ENCODE data around the gene DNAJC8. TPM values are rescaled to one million over a fixed set of nuclear protein-coding genes. Genes with fewer than 3 reads are reported as not detected.
A peak's percentile ranks its signal among the peaks of the same experiment; 100 is the strongest.

DNAJC8 gene
- total RNA-seq, 2 experiments from 2014 or later = 100 to 104 TPM

DNA sequence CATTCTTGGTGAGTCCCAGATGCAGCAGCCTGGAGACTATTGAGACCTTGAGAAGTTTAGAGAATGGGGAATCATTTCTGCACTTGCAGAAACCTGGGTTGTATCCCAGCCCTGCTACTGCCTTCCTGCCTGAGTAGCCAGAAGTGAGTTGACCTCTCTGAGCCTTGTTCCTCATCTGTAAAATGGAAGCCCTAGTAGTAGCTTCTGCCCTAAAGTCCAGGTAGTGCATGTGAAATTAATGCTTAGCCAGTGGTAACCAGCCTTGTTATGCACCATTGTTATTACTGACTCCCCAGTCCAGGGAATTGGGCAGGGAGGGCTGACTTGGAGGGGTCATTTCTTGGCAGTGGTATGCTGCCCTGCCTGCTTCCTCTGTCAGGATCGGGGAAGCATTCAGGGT is 32.1 kb upstream of the DNAJC8 start:
- ChIA-PET CTCF (no interaction called here), POLR2A (interaction anchor here (12.6 kb wide), 1 partner anchor 17 kb away, joined by 159 read pairs; no protein-coding TSS in a partner anchor)
- no peak overlapping the region for H3K27ac Mint-ChIP-seq
- H3K27me3 Mint-ChIP-seq = no peaks in the 10 kb centered on the region
- peaks cover 21% of the 10 kb centered on the region for H3K4me1 Mint-ChIP-seq
- H3K4me3 Mint-ChIP-seq = no peak overlapping the region
- no peak for DNase-seq
- no peaks in the 10 kb centered on the region for H3K9me3 Mint-ChIP-seq
- H3K36me3 Mint-ChIP-seq (ENCODE audit: low read depth) = peaks cover 6% of the 10 kb centered on the region

DNA sequence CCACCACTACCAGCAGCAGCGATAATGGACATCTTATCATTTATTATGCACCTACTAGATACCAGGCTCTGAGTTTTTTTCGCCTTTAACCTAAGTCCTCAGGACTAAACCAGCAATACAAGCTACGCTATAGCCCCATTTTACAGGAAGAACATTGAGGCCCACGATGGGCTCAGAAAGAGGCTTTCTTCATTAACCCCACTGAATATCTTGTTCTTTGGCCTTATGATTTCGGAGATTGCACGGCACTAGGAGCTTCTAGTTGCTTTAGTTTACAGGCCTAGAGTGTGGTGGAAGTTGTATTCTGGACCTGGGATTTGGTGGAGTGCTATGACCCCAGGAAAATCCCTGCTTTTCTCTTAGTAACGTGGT is 28.0 kb upstream of the DNAJC8 start:
- Mint-ChIP-seq H3K4me1 (peaks cover 46% of the 10 kb centered on the region), H3K27ac (no peak overlapping the region), H3K9me3 (no peaks in the 10 kb centered on the region), H3K36me3 (ENCODE audit: low read depth) (peaks cover 9% of the 10 kb centered on the region), H3K27me3 (no peaks in the 10 kb centered on the region), H3K4me3 (peak overlapping the region; percentile 71)
- ChIA-PET POLR2A (interaction anchor here (0.7 to 12.6 kb wide), 8 partner anchors 12 to 320 kb away, joined by 3 to 159 read pairs (median 8); partner anchors contain the start of genes ATP5IF1, MED18, RCC1 and TRNAU1AP), CTCF (interaction anchor here (5.1 kb wide), 1 partner anchor 12 kb away, joined by 42 read pairs; no protein-coding TSS in a partner anchor)
- no peak for DNase-seq

DNA sequence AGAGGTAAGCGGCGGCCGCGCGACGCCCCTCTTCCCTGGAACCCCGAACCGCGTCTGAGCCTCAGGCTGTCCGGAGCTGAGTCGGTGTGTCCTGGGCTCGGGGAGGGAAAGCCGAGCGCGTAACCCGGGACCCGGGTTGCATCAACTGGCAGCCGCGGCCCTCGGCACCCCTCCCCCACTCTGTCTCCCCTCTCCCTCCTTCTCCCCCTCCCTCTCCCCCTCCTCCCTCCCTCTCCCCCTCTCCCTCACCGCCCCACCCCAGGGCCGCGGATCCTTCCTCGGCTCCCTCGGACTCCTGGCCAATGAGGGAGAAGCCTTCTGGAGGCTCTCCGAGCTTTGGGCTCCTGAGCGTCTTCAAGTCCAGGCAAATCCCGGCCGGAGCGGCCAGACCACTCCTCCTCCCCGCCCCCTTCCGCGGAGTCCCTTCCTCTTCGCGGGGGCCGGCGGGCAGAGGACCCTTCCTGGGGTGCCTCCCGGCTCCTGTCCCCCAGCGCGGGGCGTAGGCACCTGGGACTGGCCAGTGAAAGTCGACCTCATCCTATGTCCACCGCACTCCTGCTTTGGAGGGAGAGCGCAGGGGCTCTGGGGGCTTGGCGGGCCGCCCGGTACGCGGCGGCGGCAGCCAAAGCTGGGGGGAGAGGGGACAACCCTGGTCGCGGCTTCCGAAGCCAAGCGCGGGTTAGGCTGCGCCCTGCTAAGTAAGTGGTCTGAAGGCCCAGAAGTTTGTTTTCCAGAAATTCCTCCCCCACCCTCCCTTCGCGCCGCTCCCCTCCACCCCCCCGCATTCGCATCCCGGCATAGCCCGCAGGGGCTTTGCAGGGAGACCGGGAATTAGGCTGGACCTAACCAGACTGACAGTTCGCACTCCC is 27.3 kb upstream of the DNAJC8 start:
- ChIA-PET POLR2A (interaction anchor here (0.7 to 12.6 kb wide), 21 partner anchors 9 to 388 kb away, joined by 3 to 159 read pairs (median 5); partner anchors contain the start of genes ATP5IF1, MED18, RCC1 and RNU11), CTCF (interaction anchor here (0.7 to 5.1 kb wide), 3 partner anchors 9 to 321 kb away, joined by 3 to 42 read pairs (median 3); no protein-coding TSS in a partner anchor)
- H3K27me3 Mint-ChIP-seq = no peaks in the 10 kb centered on the region
- no peaks in the 10 kb centered on the region for H3K9me3 Mint-ChIP-seq
- no peak overlapping the region for H3K27ac Mint-ChIP-seq
- H3K4me3 Mint-ChIP-seq = peak overlapping the region; percentile 71
- H3K4me1 Mint-ChIP-seq = peaks cover 51% of the 10 kb centered on the region
- peak; percentile 41 for DNase-seq
- H3K36me3 Mint-ChIP-seq (ENCODE audit: low read depth) = peaks cover 9% of the 10 kb centered on the region

DNA sequence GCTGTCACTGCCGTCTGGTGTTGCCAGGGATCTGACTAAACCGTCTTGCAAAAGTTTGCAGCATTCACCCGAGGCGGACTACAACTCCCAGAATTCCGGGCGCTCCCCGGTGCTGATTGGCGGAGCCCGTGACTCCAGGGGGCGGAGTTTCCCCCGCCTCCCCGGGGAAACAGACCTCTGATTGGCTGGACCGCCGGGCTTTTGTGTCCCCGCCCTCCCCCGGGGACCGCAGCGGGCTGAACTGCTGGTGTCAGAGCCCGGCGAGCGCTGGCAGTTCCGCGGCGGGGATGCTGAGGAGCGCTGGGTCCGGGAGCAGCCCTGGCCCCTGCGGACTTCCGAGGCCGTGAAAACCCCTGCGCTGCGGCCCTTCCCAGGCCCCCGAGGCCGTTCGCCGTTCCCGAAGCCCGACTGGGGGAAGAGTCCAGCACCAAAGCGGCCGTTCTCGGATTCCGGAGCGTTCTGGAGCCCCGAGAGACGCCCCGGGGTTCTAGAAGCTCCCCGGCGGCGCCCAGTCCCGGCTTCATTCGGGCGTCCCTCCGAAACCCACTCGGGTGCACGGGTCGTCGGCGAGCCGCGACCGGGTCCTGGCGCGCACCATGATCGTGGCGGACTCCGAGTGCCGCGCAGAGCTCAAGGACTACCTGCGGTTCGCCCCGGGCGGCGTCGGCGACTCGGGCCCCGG is 26.6 kb upstream of the DNAJC8 start, which contains the start of gene SESN2:
SESN2 (plus strand) TSS at position 267 of the 682 bp plus-strand sequence; CDS start at position 597, 330 bp downstream.
- peak within 1 kb of the TSS; percentile 71 for H3K4me3 Mint-ChIP-seq
- ChIA-PET CTCF (interaction anchor here (0.7 to 5.1 kb wide), 3 partner anchors 8 to 322 kb away, joined by 3 to 42 read pairs (median 3); no protein-coding TSS in a partner anchor), POLR2A (interaction anchor here (0.6 to 12.6 kb wide), 21 partner anchors 10 to 389 kb away, joined by 3 to 159 read pairs (median 5); partner anchors contain the start of genes ATP5IF1, MED18, RNU11 and TRNAU1AP)
- peak; percentile 100 for DNase-seq
- H3K4me1 Mint-ChIP-seq = peaks cover 53% of the 10 kb centered on the region
- H3K36me3 Mint-ChIP-seq (ENCODE audit: low read depth) = peaks cover 9% of the 10 kb centered on the region
- H3K27me3 Mint-ChIP-seq = no peaks in the 10 kb centered on the region
- peak within 1 kb of the TSS; percentile 83 for H3K27ac Mint-ChIP-seq
- H3K9me3 Mint-ChIP-seq = no peaks in the 10 kb centered on the region

DNA sequence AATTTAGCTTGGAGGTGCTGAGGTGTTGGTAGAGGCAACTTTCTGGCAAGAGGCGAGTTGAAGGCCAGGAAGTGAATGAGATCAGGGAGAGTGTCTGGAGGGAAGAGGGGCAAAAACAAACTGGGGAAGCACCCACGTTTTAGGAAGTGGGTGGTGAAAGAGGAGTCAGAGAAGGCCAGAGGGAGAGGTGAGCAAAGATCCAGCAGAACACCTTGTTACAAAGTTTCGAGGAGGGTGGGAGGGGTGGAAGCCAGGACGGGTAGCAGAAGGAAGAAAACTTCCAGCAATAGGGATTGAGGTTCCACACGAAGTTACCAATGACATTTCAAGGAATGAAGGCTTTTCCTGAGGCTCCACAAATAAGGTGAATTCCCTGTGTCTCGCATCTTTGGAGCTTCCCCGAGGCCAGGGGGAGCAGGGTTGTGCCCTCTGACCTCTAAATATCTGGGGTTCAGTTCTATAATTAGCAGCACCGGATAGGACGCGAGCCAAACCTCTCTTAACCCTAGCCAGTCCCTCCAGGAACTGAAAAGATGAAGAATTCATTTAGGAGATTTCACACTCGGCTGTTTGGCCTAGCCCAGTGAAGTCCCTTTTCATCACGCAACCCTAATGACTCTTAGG is 25.9 kb upstream of the DNAJC8 start:
- Mint-ChIP-seq H3K36me3 (ENCODE audit: low read depth) (peaks cover 9% of the 10 kb centered on the region), H3K27me3 (no peaks in the 10 kb centered on the region), H3K4me3 (peak overlapping the region; percentile 71), H3K9me3 (no peaks in the 10 kb centered on the region), H3K27ac (peak overlapping the region; percentile 83), H3K4me1 (peaks cover 53% of the 10 kb centered on the region)
- no peak for DNase-seq
- ChIA-PET POLR2A (interaction anchor here (0.6 to 12.6 kb wide), 19 partner anchors 10 to 533 kb away, joined by 3 to 159 read pairs (median 5); partner anchors contain the start of genes ATP5IF1, EYA3, FAM76A and MED18), CTCF (interaction anchor here (0.7 to 3.6 kb wide), 3 partner anchors 8 to 70 kb away, joined by 3 to 41 read pairs (median 9); partner anchors contain the start of gene MED18)

DNA sequence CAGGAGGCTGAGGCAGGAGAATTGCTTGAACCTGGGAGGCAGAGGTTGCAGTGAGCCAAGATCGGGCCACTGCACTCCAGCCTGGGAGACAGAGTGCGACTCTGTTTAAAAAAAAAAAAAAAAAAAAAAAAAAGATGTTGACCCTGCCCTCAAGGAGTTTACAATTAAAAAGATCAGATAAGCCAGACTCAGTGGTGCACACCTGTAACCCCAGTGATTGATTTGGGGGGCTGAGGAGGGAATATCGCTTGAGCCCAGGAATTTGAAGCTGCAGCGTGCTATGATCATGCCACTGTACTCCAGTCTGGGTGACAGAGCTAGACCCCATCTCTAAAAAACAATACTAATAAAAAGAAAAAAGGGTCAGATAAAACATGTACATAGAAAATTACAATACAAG is 24.9 kb upstream of the DNAJC8 start:
- DNase-seq = no peak
- peak overlapping the region; percentile 83 for H3K27ac Mint-ChIP-seq
- ChIA-PET CTCF (interaction anchor here (1.4 to 3.6 kb wide), 2 partner anchors 9 to 71 kb away, joined by 9 to 41 read pairs; partner anchors contain the start of gene MED18), POLR2A (interaction anchor here (0.9 to 12.6 kb wide), 8 partner anchors 10 to 427 kb away, joined by 3 to 159 read pairs (median 8); partner anchors contain the start of genes ATP5IF1, EYA3, MED18 and PPP1R8)
- H3K36me3 Mint-ChIP-seq (ENCODE audit: low read depth) = peaks cover 9% of the 10 kb centered on the region
- no peak overlapping the region for H3K4me3 Mint-ChIP-seq
- no peaks in the 10 kb centered on the region for H3K27me3 Mint-ChIP-seq
- no peaks in the 10 kb centered on the region for H3K9me3 Mint-ChIP-seq
- peaks cover 49% of the 10 kb centered on the region for H3K4me1 Mint-ChIP-seq

DNA sequence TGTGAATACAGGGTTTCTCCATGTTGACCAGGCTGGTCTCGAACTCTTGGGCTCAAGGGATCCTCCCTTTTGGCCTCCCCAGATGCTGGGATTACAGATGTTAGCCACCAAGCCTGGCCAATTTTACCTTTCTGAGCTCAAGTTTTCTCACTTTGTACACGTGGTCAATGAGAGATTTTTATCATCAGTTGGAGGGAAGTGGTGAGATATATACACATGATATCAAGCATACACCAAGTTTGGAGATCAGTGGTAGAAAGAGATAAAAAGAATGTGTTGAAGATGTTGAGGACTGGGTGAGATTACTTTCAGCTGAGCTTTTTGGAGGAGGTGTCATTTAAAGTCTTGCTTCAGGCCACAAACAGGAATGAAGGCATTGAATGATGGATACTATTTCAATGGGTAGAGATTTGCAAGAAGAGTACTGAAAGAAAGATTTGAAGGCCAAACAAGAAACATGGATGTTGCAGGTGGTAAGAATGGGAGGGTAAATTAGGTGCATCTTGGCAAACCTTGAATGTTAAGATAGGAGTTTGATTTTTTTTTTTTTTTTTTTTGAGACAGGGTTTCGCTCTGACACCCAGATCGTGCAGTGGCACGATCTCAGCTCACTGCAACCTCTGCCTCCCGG is 23.5 kb upstream of the DNAJC8 start:
- H3K27me3 Mint-ChIP-seq = no peaks in the 10 kb centered on the region
- peaks cover 9% of the 10 kb centered on the region for H3K36me3 Mint-ChIP-seq (ENCODE audit: low read depth)
- peak overlapping the region; percentile 94 for H3K27ac Mint-ChIP-seq
- ChIA-PET CTCF (interaction anchor here (0.6 to 3.6 kb wide), 7 partner anchors 8 to 248 kb away, joined by 3 to 41 read pairs (median 4); partner anchors contain the start of gene MED18), POLR2A (interaction anchor here (0.7 to 12.6 kb wide), 16 partner anchors 9 to 412 kb away, joined by 3 to 159 read pairs (median 4); partner anchors contain the start of genes ATP5IF1, DNAJC8, GMEB1 and MED18)
- peak overlapping the region; percentile 22 for H3K4me3 Mint-ChIP-seq
- DNase-seq = peak; percentile 47
- no peaks in the 10 kb centered on the region for H3K9me3 Mint-ChIP-seq
- H3K4me1 Mint-ChIP-seq = peaks cover 46% of the 10 kb centered on the region

DNA sequence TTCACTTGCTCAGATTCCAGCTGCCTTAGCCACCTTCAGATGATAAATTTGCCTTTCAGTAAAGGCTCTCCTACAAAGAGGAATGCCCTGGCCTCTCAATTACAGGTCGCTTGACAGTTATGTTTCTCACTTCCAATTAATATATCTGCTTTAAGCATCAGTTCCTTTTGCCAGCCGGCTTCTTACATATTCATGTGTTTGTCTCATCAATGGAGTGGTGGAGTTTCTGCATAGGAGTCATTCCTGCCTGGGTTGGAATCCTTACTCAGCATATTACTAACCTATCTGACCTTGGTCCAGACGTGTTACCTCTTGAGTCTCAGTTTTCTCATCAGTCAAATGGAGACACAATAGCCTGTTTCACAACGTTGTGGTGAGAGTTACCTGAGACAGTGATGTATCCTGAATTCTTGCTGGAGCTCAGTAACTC is 17.1 kb upstream of the DNAJC8 start:
- no peak overlapping the region for H3K4me3 Mint-ChIP-seq

DNA sequence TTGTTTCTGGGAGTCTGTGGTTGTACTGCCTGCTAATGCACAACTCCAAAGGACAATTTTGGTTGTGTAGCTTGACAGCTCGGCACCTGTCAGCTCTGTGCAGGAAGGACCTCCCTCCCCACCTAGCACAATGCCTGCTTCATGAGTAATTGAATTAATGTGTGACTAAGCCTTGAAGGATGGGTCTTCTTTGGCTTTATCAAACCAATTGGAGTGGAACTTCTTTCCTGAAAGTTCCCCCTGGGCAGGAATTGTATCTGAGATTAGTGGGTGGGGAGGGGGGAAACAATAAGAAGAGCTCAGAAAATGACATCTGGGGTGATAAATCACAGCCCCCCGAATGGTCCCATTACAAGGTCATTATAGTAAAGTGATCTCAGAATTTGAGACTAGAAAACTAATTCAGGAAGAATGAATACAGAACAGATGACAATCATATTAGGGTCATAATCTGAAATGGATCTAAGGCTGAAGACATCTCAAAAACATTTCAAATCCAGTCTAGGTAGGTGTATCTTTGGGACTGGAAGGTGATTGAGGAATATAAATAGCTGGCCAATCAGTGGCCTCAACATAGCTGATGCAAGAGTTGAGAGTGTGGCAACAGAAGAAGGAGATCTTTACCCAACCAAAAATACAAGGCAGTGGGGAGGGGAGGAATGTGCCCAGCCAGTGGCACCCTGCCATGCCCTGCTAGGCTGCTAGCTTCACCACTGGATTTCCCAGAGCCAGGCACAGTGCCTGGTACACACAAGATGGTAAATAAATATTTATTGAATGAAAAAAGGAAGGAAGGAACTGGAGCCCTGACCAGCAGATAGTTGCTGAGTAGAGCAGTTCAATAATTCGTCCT is 16.4 kb upstream of the DNAJC8 start:
- H3K4me3 Mint-ChIP-seq = peak overlapping the region; percentile 34
- CTCF ChIA-PET = interaction anchor here (0.5 to 6.4 kb wide), 42 partner anchors 8 to 665 kb away, joined by 3 to 77 read pairs (median 4); partner anchors contain the start of genes ATP5IF1, DNAJC8, EYA3 and MED18
- peak overlapping the region; percentile 96 for H3K27ac Mint-ChIP-seq
- DNase-seq = peak; percentile 36
- H3K4me1 Mint-ChIP-seq = peaks cover 44% of the 10 kb centered on the region
- H3K9me3 Mint-ChIP-seq = no peaks in the 10 kb centered on the region
- peaks cover 4% of the 10 kb centered on the region for H3K36me3 Mint-ChIP-seq (ENCODE audit: low read depth)
- no peaks in the 10 kb centered on the region for H3K27me3 Mint-ChIP-seq
- POLR2A ChIA-PET = interaction anchor here (0.8 to 10.1 kb wide), 20 partner anchors 12 to 577 kb away, joined by 3 to 159 read pairs (median 6); partner anchors contain the start of genes ATP5IF1, EYA3, GMEB1 and IFI6

More for the DNA sequence above, 17.1 kb upstream of the DNAJC8 start:
- peak overlapping the region; percentile 96 for H3K27ac Mint-ChIP-seq
- no peaks in the 10 kb centered on the region for H3K9me3 Mint-ChIP-seq
- DNase-seq = no peak
- peaks cover 38% of the 10 kb centered on the region for H3K4me1 Mint-ChIP-seq
- H3K27me3 Mint-ChIP-seq = no peaks in the 10 kb centered on the region
- ChIA-PET CTCF (interaction anchor here (1.5 to 6.4 kb wide), 9 partner anchors 12 to 158 kb away, joined by 5 to 77 read pairs (median 20); partner anchors contain the start of genes ATP5IF1, DNAJC8, MED18 and SESN2), POLR2A (interaction anchor here (1.3 to 10.1 kb wide), 10 partner anchors 11 to 419 kb away, joined by 4 to 159 read pairs (median 27); partner anchors contain the start of genes ATP5IF1, EYA3, GMEB1 and MED18)
- H3K36me3 Mint-ChIP-seq (ENCODE audit: low read depth) = peaks cover 4% of the 10 kb centered on the region

DNA sequence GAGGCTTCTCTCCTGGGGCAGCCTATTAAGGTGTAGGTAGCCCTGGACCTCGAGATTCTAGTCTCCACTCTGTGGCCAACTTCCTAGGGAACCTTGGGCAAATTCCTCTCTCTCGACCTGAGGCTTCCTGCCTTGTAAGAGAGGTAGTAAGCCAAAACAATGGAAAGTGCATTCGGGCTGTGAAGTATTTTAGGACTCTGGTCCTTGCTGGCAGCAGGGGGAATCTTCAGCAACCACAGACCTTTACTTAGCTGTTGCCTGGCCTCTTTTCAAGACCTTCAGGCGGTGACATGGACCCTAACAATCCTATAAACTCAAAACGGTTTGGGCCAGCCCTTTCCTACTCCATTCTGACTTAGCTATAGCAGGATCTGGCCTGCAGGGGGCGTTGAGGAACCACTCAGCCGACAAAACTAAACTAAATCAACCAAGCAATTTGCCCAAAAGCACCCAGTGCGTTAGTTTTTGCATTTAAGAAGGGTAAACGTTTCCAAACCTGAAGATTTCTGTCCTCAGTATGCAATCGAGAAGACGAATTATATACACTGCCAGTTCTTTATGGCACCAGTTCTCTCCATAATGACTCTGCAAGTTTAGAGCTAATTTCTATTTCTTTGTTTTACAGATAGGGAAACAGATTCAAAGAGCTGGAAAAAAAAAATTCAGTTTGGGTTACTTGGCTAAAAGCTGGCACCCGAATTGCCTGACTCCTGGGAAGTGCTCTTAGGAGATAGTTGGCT is 15.6 kb upstream of the DNAJC8 start:
- peaks cover 52% of the 10 kb centered on the region for H3K4me1 Mint-ChIP-seq
- CTCF ChIA-PET = interaction anchor here (0.6 to 6.4 kb wide), 44 partner anchors 9 to 666 kb away, joined by 3 to 77 read pairs (median 4); partner anchors contain the start of genes ATP5IF1, DNAJC8, EYA3 and MED18
- H3K4me3 Mint-ChIP-seq = peak overlapping the region; percentile 82
- H3K36me3 Mint-ChIP-seq (ENCODE audit: low read depth) = peaks cover 6% of the 10 kb centered on the region
- H3K9me3 Mint-ChIP-seq = no peaks in the 10 kb centered on the region
- H3K27me3 Mint-ChIP-seq = no peaks in the 10 kb centered on the region
- POLR2A ChIA-PET = interaction anchor here (0.8 to 10.1 kb wide), 19 partner anchors 12 to 576 kb away, joined by 3 to 159 read pairs (median 6); partner anchors contain the start of genes ATP5IF1, EYA3, GMEB1 and IFI6
- H3K27ac Mint-ChIP-seq = peak overlapping the region; percentile 96
- peak; percentile 87 for DNase-seq

All from activated CD4-positive, alpha-beta memory T cell treated with anti-CD3 and anti-CD28 coated beads, Interleukin-2, amount 10 ng/mL, durations not matched to agents 7 days and 5 days (primary cell).